ENCODE results near the gene NR6A1.

The NR6A1 gene

GRCh38 chr9:124808246-124808956, 37.3 kb upstream of the NR6A1 start:
- DNase-seq (ENCODE audit: insufficient read length) = no peak
- no peak for FAIRE-seq
- TF ChIP-seq POLR2A (IDR thresholded peaks at IDR 0.05; ENCODE audit: low read depth, low read length) (no peak), POLR2AphosphoS5 (IDR thresholded peaks at IDR 0.05; ENCODE audit: low read depth, low read length) (no peak), TAF1 (IDR thresholded peaks at IDR 0.05; ENCODE audit: borderline replicate concordance, low read depth, low read length) (no peak)

GRCh38 chr9:124805186-124805585, 34.1 kb upstream of the NR6A1 start:
- no peak for TF ChIP-seq POLR2A (IDR thresholded peaks at IDR 0.05; ENCODE audit: low read depth, low read length)
- no peak for TF ChIP-seq TAF1 (IDR thresholded peaks at IDR 0.05; ENCODE audit: borderline replicate concordance, low read depth, low read length)
- TF ChIP-seq POLR2AphosphoS5 (IDR thresholded peaks at IDR 0.05; ENCODE audit: low read depth, low read length) = no peak
- peak; percentile 46 for FAIRE-seq

DNA sequence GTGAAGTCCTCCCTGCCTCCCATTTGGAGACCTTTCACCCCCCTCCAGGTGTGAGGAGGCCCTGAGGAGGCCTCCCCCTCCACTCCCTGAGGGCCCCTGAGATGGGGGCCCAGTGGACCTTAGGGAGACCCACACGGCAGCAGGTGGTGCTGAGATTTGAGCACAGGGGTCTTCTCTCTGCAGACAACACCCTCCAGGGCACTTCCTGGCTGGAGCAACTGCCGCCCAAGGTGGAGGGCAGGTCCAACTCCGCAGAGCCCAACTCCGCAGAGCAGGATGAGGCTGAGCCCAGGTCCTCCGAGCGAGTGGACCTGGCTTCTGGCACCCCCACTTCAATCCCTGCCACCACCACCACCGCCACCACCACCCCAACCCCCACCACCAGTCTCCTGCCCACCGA, 32.8 kb upstream of the NR6A1 start:
- no peak for TF ChIP-seq POLR2A (IDR thresholded peaks at IDR 0.05; ENCODE audit: low read depth, low read length)
- TF ChIP-seq TAF1 (IDR thresholded peaks at IDR 0.05; ENCODE audit: borderline replicate concordance, low read depth, low read length) = no peak
- no peak for TF ChIP-seq POLR2AphosphoS5 (IDR thresholded peaks at IDR 0.05; ENCODE audit: low read depth, low read length)
- DNase-seq (ENCODE audit: insufficient read length) (no peak), FAIRE-seq (no peak)

More at GRCh38 chr9:124805186-124805585, 34.1 kb upstream of the NR6A1 start:
- DNase-seq (ENCODE audit: insufficient read length) = no peak

- DNase-seq (ENCODE audit: insufficient read length) = no peak
- FAIRE-seq = no peak
- TF ChIP-seq TAF1 (IDR thresholded peaks at IDR 0.05; ENCODE audit: borderline replicate concordance, low read depth, low read length) = no peak
- no peak for TF ChIP-seq POLR2AphosphoS5 (IDR thresholded peaks at IDR 0.05; ENCODE audit: low read depth, low read length)
- no peak for TF ChIP-seq POLR2A (IDR thresholded peaks at IDR 0.05; ENCODE audit: low read depth, low read length)
These were observed 31.3 kb upstream of the NR6A1 start for GRCh38 chr9:124802426-124802825.

DNA sequence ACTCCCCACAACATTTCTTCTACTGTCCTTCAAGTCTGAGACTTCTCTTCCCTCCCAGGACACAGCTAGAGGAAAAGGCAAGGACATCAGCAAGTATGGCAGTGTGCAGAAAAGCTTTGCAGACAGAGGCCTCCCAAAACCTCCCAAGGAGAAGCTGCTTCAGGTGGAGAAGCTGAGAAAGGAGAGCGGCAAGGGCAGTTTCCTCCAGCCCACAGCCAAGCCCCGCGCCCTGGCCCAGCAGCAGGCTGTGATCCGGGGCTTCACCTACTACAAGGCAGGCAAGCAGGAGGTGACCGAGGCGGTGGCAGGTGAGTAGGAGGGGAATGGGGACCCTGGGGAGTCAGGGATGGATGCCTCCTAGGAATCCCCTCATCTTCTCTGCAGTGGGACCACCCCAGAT, 30.2 kb upstream of the NR6A1 start:
- DNase-seq (ENCODE audit: insufficient read length) (no peak), FAIRE-seq (no peak)
- TF ChIP-seq POLR2A (IDR thresholded peaks at IDR 0.05; ENCODE audit: low read depth, low read length) (no peak), POLR2AphosphoS5 (IDR thresholded peaks at IDR 0.05; ENCODE audit: low read depth, low read length) (no peak), TAF1 (IDR thresholded peaks at IDR 0.05; ENCODE audit: borderline replicate concordance, low read depth, low read length) (no peak)

DNA sequence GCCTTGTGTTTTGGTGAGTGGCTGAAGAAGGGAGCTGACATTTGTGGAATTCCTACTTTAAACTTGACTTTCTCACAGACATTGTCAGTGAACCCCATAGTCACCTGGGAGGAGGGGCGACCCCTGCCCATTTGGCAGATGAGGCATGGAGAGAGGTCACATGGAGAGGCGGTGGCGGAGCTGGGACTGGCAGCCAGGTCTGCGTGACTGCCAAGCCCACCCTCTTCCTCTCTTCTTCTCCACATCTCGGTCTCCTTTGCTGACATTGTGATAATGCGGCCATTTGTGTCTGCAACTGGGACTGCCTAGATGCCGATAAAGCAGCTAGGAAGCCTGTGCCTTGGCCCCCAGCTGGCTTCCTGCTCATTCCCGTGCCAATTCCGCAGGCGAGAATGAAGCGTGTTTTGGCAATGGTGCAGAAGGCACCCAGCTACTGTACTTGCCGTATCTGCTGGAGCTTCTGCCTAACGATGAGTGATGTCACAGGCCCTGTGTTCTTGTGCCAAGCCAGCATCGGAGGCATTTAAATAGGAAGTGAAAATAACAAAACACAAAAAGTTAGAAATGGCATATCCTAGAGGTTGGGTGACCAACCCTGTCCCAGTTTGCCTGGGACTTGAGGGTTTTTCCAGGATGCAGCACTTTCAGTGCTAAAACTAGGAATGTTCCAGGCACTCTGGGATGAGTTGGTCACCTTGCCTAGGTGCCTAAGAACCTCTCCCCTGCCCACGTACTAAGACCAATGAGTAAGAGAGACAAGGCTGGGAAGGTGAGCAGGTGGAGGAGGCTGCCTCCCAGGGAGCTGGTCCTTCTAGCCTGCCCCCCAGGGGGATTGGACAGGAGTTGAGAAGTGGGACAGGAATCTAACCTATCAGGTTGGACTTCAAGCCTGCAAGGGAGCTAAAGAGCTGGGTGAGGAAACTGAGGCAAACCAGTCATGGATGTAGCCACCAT, 29.5 kb upstream of the NR6A1 start:
- FAIRE-seq (peak; percentile 82), DNase-seq (ENCODE audit: insufficient read length) (no peak)
- TF ChIP-seq POLR2AphosphoS5 (IDR thresholded peaks at IDR 0.05; ENCODE audit: low read depth, low read length) = no peak

DNA sequence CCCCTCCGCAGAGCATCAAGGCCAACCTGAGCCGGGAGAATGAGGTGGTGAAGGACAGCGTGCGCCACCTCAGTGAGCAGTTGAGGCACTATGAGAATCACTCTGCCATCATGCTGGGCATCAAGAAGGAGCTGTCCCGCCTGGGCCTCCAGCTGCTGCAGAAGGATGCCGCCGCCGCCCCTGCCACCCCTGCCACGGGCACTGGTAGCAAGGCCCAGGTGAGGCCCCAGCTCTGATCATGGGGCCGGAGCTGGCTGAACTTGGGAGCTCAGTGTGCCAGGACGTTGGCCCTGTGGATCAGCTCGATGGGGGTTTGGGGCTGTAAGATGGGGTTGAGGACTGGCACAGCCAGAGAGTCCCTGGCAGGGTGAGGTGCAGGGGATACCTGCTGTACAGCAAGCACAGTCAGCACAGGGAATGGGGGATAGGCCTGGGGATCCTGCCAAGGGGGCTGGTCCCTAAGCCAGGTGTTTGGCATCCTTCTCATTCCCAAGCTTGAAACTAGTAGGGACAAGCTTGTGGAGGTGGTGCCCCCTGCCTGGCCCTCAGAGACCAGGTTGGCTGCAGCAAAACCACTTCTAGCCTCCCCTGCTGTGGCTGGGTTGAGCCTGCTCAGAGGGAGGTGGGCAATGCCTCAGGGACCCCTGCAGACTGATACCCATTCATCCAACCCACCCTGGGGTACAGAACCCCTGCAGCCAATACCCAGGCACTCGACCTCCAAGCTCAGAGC, 28.3 kb upstream of the NR6A1 start:
- TF ChIP-seq POLR2A (IDR thresholded peaks at IDR 0.05; ENCODE audit: low read depth, low read length) (no peak), POLR2AphosphoS5 (IDR thresholded peaks at IDR 0.05; ENCODE audit: low read depth, low read length) (no peak), TAF1 (IDR thresholded peaks at IDR 0.05; ENCODE audit: borderline replicate concordance, low read depth, low read length) (no peak)
- no peak for FAIRE-seq
- DNase-seq (ENCODE audit: insufficient read length) = no peak

DNA sequence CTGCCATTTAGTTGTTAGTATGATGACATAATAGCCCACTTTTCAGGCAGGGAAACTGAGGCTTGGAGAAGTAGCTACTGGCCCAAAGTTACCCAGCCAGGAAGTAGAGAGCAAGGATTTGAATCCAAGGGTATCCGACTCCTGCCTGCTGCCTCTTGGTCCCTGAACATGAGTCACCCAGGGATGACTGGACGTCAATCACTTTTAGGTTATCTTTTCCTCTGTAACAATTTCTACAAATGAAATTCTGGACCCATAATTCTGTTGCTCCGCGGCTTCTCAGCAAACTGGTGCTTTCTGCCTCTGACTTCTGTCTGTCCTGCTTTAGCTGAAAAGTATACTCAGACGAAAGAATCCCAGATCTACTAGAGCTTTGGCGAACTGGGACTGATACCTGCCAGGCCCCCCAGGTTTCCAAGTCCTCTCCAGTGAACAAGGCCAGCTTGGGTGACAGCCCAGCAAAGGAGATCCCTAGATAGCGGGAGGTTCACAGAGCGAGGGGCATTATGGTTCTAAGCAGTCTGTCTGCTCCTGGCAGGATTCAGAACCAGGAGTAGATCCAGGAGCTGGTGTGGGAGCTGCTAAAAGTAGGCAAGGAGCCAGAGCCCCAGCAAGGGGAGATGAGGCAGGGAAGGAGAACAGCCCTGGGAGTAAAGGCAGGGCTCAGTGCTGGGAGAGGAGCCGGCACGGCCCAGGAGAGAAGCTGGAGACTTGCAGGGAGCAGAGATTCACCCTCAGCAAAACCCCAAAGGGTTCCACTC, 26.4 kb upstream of the NR6A1 start:
- FAIRE-seq = no peak
- TF ChIP-seq TAF1 (IDR thresholded peaks at IDR 0.05; ENCODE audit: borderline replicate concordance, low read depth, low read length) = no peak
- TF ChIP-seq POLR2A (IDR thresholded peaks at IDR 0.05; ENCODE audit: low read depth, low read length) = no peak
- no peak for TF ChIP-seq POLR2AphosphoS5 (IDR thresholded peaks at IDR 0.05; ENCODE audit: low read depth, low read length)

DNA sequence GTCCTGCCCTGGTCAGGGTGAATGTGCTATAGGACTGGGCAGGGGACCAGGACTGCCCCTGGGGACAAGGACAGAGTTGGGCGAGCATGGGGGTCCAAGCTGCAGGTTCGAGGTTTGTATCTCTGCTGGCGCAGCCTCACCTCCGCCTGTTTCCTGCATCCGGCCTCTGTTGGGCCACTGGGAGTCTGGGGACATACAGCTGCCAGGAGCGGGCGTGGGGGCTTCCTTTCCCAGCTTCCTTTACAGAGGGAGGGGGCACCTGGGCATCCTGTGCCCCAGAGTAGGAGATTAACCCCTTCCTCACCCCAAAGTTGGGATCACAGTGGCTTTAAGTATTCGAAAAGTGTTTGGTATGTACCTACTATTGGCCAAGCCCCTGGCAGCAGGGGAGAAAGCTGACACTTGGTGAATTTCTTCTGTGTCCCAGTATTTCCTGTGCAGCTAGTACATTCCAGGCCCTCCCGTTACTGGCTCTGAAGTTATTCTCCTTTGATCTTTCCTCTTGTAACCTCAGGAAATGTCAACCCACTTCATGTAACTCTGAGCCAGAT, 24.8 kb upstream of the NR6A1 start:
- DNase-seq (ENCODE audit: insufficient read length) = no peak
- no peak for FAIRE-seq

More for the DNA sequence above, 26.4 kb upstream of the NR6A1 start:
- no peak for DNase-seq (ENCODE audit: insufficient read length)

DNA sequence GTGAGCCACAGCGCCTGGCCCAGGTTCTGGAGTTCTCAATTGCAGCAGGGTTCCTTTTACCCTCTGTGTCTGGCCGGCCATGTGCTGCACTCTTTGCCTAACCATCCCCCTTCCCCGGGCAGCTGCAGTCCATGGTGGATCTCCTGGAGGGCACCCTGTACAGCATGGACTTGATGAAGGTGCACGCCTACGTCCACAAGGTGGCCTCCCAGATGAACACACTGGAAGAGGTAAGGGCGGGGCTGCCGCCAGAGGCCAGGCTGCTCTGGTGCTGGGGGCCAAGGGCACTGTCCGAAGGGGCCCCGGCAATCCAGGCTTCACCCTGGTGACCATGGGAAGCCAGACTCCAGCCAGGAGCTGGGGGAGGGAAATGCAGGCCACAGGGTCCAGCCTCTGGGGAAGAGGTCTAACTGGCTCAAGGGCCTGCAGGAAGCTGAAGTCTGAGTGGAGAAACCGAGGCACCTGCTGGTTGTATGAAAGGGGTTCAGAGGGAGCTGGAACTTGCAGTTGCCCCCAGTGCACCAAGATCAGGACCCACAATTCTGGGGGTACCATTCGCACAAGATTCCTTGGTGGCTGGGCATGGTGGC, 23.9 kb upstream of the NR6A1 start:
- FAIRE-seq (no peak), DNase-seq (ENCODE audit: insufficient read length) (no peak)
- no peak for TF ChIP-seq TAF1 (IDR thresholded peaks at IDR 0.05; ENCODE audit: borderline replicate concordance, low read depth, low read length)
- TF ChIP-seq POLR2A (IDR thresholded peaks at IDR 0.05; ENCODE audit: low read depth, low read length) = no peak
- no peak for TF ChIP-seq POLR2AphosphoS5 (IDR thresholded peaks at IDR 0.05; ENCODE audit: low read depth, low read length)

More for the DNA sequence above, 24.8 kb upstream of the NR6A1 start:
- TF ChIP-seq POLR2AphosphoS5 (IDR thresholded peaks at IDR 0.05; ENCODE audit: low read depth, low read length) (no peak), POLR2A (IDR thresholded peaks at IDR 0.05; ENCODE audit: low read depth, low read length) (no peak), TAF1 (IDR thresholded peaks at IDR 0.05; ENCODE audit: borderline replicate concordance, low read depth, low read length) (no peak)

All from GM12892 (cell line).